HG02642 (cell line): ENCODE results near the gene KIAA0232.

ENCODE experiments used
- ATAC-seq: cut with Tn5 transposase; IDR thresholded peaks from one replicate; pipeline ENCODE4 v1.9.1; 2021; ENCODE audit warnings: mild to moderate bottlenecking; ENCODE audit not compliant: unreplicated experiment, poor library complexity

The KIAA0232 gene

GRCh38 chr4:6840062-6840976, 57.8 kb downstream of the KIAA0232 start:
- ATAC-seq: no peak

GRCh38 chr4:6845027-6845426, 62.5 kb downstream of the KIAA0232 start:
- ATAC-seq: no peak

- no peak for ATAC-seq
Measured at GRCh38 chr4:6845574-6845973, 63.0 kb downstream of the KIAA0232 start.

GRCh38 chr4:6847178-6847577, 64.7 kb downstream of the KIAA0232 start:
- ATAC-seq: no peak

- no peak for ATAC-seq
Measured at GRCh38 chr4:6848717-6849305, 66.3 kb downstream of the KIAA0232 start.

GRCh38 chr4:6849691-6850090, 67.2 kb downstream of the KIAA0232 start:
- ATAC-seq: no peak

GRCh38 chr4:6851431-6851830, 68.9 kb downstream of the KIAA0232 start:
- ATAC-seq: no peak

- no peak for ATAC-seq
Measured at GRCh38 chr4:6851962-6852361, 69.4 kb downstream of the KIAA0232 start.

GRCh38 chr4:6852582-6852981, 70.1 kb downstream of the KIAA0232 start:
- ATAC-seq: no peak

GRCh38 chr4:6854098-6854744, 71.7 kb downstream of the KIAA0232 start:
- no peak for ATAC-seq

GRCh38 chr4:6855692-6856297, 73.3 kb downstream of the KIAA0232 start:
- ATAC-seq: peak; percentile 94

- ATAC-seq: no peak
Measured at GRCh38 chr4:6856391-6856790, 73.9 kb downstream of the KIAA0232 start.

- ATAC-seq: no peak
Measured at GRCh38 chr4:6857009-6857882, 74.7 kb downstream of the KIAA0232 start.

- no peak for ATAC-seq
Measured at GRCh38 chr4:6858997-6859396, 76.5 kb downstream of the KIAA0232 start.

GRCh38 chr4:6859543-6859942, 77.0 kb downstream of the KIAA0232 start:
- ATAC-seq: no peak

- no peak for ATAC-seq
Measured at GRCh38 chr4:6868386-6868785, 85.9 kb downstream of the KIAA0232 start.

GRCh38 chr4:6869944-6870343, 87.4 kb downstream of the KIAA0232 start:
- ATAC-seq: no peak

- no peak for ATAC-seq
Measured at GRCh38 chr4:6873291-6873690, 90.8 kb downstream of the KIAA0232 start.

GRCh38 chr4:6873792-6874461, 91.4 kb downstream of the KIAA0232 start:
- peak; percentile 62 for ATAC-seq
